ENCODE measurements around the gene HOXD4. TPM values are rescaled to one million over a fixed set of nuclear protein-coding genes. Genes with fewer than 3 reads are reported as not detected.

The HOXD4 gene
- total RNA-seq, 4 donors from 2014 or later, result 1.7 to 13.2 (median 7.0) TPM

DNA sequence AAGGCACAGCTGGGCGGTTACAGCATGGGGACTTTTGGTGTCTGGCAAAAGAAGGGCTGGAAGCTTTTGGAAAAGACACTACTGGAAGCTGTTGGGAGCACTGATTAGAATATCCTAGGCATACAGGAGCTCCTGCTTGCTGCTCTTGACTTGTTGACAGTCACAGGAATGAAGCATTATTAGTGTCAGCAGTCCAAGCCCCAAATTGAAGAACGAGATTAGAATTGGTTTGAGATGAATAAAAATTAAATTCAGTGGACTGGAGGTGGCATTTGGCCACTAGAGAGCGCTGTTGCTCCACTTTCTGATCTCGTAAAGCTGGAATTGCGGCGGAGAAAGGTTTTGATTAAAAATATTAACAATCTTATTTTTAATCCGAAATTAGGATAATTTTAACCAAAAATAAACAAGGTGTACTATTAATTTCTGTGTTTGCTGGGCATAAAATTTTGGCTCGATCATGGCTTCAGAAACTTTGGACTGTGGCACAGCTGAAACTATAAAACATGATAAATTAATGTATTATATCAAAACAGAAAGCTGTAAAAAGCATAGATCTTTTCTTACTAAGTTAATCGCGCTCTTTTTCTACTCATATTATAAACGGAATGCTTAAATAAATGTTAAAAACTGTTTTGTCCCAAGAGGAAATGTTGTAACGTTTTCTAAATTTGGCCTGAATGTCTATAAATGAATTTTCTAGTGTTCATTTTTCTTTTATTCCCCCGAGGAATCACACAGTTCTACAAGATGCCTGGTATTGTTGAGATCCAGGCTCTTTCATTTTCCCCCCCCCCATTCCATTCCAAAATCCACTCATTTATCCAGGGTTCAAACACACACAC lies 24.2 kb upstream of the HOXD4 start:
- peaks cover 0 to 34% (median 0%) of the 10 kb centered on the region in 4 donors for H3K4me1 ChIP-seq
- H3K4me3 ChIP-seq, result no peak overlapping the region
- peaks cover 0 to 4% (median 0%) of the 10 kb centered on the region in 4 donors for H3K9me3 ChIP-seq
- peaks cover 0 to 46% of the 10 kb centered on the region in 2 donors for H3K27me3 ChIP-seq
- DNase-seq, result peak; percentile 48 to 87 (median 64)
- no peaks in the 10 kb centered on the region for H3K36me3 ChIP-seq
- no peak overlapping the region for H3K27ac ChIP-seq
- TF ChIP-seq, protein P1, sequence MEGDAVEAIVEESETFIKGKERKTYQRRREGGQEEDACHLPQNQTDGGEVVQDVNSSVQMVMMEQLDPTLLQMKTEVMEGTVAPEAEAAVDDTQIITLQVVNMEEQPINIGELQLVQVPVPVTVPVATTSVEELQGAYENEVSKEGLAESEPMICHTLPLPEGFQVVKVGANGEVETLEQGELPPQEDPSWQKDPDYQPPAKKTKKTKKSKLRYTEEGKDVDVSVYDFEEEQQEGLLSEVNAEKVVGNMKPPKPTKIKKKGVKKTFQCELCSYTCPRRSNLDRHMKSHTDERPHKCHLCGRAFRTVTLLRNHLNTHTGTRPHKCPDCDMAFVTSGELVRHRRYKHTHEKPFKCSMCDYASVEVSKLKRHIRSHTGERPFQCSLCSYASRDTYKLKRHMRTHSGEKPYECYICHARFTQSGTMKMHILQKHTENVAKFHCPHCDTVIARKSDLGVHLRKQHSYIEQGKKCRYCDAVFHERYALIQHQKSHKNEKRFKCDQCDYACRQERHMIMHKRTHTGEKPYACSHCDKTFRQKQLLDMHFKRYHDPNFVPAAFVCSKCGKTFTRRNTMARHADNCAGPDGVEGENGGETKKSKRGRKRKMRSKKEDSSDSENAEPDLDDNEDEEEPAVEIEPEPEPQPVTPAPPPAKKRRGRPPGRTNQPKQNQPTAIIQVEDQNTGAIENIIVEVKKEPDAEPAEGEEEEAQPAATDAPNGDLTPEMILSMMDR (IDR thresholded peaks at IDR 0.05), result peak; percentile 70 to 96 (median 89)
- no peak for TF ChIP-seq POLR2A (IDR thresholded peaks at IDR 0.05)

DNA sequence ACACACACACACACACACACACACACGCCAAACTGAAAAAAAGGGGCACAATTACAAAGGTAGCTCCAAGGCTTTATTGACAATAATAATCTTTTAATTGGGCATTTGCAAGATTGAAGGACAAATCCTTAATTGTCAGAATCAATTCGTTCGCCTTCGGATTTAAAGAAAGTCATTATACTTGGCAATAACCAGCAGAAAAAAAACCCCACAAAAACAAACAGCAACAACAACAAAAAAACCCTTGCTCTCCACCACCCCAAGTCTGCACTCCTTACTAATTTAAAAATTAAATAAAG lies 23.6 kb upstream of the HOXD4 start:
- TF ChIP-seq, protein P1 (IDR thresholded peaks at IDR 0.05), result no peak
- TF ChIP-seq POLR2A (IDR thresholded peaks at IDR 0.05), result no peak
- no peak overlapping the region for H3K4me3 ChIP-seq
- peaks cover 0 to 28% (median 0%) of the 10 kb centered on the region in 4 donors for H3K4me1 ChIP-seq
- no peaks in the 10 kb centered on the region for H3K36me3 ChIP-seq
- no peaks in the 10 kb centered on the region for H3K9me3 ChIP-seq
- peaks cover 0 to 42% of the 10 kb centered on the region in 2 donors for H3K27me3 ChIP-seq
- no peak for DNase-seq
- no peak overlapping the region for H3K27ac ChIP-seq

DNA sequence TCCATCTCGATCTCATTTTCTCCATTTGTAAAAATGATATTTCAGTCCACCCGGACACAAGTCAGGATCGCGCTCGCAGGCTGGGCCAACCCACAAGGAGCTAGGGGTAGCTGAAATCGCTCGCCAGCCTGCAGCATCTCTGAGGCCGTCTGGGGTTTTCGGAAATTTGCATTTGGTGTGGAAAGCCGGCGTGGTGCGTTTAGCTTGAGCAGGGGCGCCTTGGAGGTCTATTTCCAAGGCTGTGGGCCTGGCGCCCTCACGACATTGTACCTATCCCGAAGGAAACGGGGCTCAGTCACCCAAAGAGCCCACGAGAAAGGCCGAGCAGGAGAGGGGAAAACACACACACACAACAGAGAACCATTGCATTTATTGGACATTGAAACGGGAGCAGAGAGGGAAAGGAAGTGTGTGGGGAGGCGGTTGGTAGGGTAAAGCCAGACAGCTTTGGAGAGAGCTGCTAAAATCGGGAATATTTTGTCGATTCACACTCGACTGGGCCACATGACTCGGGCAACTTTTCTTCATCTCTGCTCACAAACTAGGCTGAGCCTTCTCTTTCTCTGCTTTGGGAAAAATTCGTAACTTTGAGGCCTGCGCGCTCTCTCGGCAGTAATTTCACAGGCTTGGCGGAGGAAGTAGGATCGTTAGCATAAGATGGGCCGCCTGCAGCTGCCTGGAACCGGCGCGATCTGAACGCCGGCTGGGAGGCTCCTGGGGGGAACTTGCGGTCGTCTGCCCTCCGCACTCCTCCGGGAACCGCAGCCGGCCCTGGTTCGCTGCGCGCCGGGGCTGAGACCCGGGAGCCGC lies 23.0 kb upstream of the HOXD4 start:
- Histone ChIP-seq H3K9me3 (no peaks in the 10 kb centered on the region), H3K36me3 (no peaks in the 10 kb centered on the region), H3K4me3 (peak overlapping the region; percentile 38 to 63 (median 52)), H3K27ac (peak overlapping the region; percentile 72 to 97 (median 86)), H3K4me1 (peaks cover 0 to 22% (median 0%) of the 10 kb centered on the region in 4 donors), H3K27me3 (peaks cover 0 to 35% of the 10 kb centered on the region in 2 donors)
- TF ChIP-seq POLR2A (IDR thresholded peaks at IDR 0.05), result no peak
- TF ChIP-seq, protein P1 (IDR thresholded peaks at IDR 0.05), result no peak
- peak in 1 of 3 donors; percentile 53 for DNase-seq

- Histone ChIP-seq H3K4me1 (peaks cover 0 to 22% (median 0%) of the 10 kb centered on the region in 4 donors), H3K27ac (peak within 1 kb of the TSS; percentile 72 to 97 (median 86)), H3K36me3 (no peaks in the 10 kb centered on the region), H3K27me3 (peaks cover 0 to 28% of the 10 kb centered on the region in 2 donors), H3K9me3 (no peaks in the 10 kb centered on the region), H3K4me3 (peak within 1 kb of the TSS; percentile 38 to 63 (median 52))
- TF ChIP-seq POLR2A (IDR thresholded peaks at IDR 0.05), result peak in 1 of 2 donors; percentile 27
- TF ChIP-seq, protein P1 (IDR thresholded peaks at IDR 0.05), result no peak
- peak in 2 of 3 donors; percentile 70 to 75 for DNase-seq
Observed at GRCh38 chr2:176128982-176129796, 22.2 kb upstream of the HOXD4 start, which contains the start of gene HOXD8. Gene HOXD8 (plus strand): TSS chr2:176129705. CDS start chr2:176130367, 662 bp downstream.

GRCh38 chr2:176129813-176130146 lies 21.6 kb upstream of the HOXD4 start:
- peak overlapping the region; percentile 38 to 63 (median 52) for H3K4me3 ChIP-seq
- peaks cover 0 to 23% of the 10 kb centered on the region in 2 donors for H3K27me3 ChIP-seq
- TF ChIP-seq, protein P1 (IDR thresholded peaks at IDR 0.05), result no peak
- no peak for TF ChIP-seq POLR2A (IDR thresholded peaks at IDR 0.05)
- no peaks in the 10 kb centered on the region for H3K9me3 ChIP-seq
- DNase-seq, result peak in 1 of 3 donors; percentile 64
- no peaks in the 10 kb centered on the region for H3K36me3 ChIP-seq
- peaks cover 0 to 22% (median 0%) of the 10 kb centered on the region in 4 donors for H3K4me1 ChIP-seq
- peak overlapping the region; percentile 72 to 97 (median 86) for H3K27ac ChIP-seq

Data from Peyer's patch (tissue), 4 donors.